Astrocyte (in vitro differentiated cells and primary cell): ENCODE results near the gene ARHGAP26. TPM values are rescaled to one million over a fixed set of nuclear protein-coding genes. Genes with fewer than 3 reads are reported as not detected.

Source experiments
- DNase-seq: peaks from one replicate; pipeline ENCODE4 v3.0.0-alpha.2; 2010; ENCODE audit warnings: low read depth
- FAIRE-seq: peaks from 2 replicates; lab custom pipeline; 2011; peaks lifted over from hg19 to GRCh38; lab: Jason Lieb, UNC
- H2AFZ ChIP-seq: 2 replicates; pipeline ENCODE4 v1.6.0; 2012; ENCODE audit warnings: low read depth, low read length, inconsistent platforms
- H3K27ac ChIP-seq: 2 replicates; pipeline ENCODE4 v1.5.1; 2011; ENCODE audit warnings: low read depth, low read length, inconsistent platforms
- H3K27me3 ChIP-seq: 2 replicates; pipeline ENCODE4 v1.6.0; 2011; ENCODE audit warnings: low read length, inconsistent platforms; ENCODE audit not compliant: insufficient read depth
- H3K36me3 ChIP-seq: 2 replicates; pipeline ENCODE4 v1.5.1; 2011; ENCODE audit warnings: low read length, inconsistent platforms; ENCODE audit not compliant: insufficient read depth
- H3K4me1 ChIP-seq: 2 replicates; pipeline ENCODE4 v1.5.1; 2011; ENCODE audit warnings: low read length, inconsistent platforms; ENCODE audit not compliant: insufficient read depth
- H3K4me2 ChIP-seq: 2 replicates; pipeline ENCODE4 v1.6.0; 2012; ENCODE audit warnings: low read length, inconsistent platforms
- H3K4me3 ChIP-seq: 2 replicates; pipeline ENCODE4 v1.5.1; 2011; ENCODE audit warnings: low read depth, mild to moderate bottlenecking, low read length, inconsistent platforms; ENCODE audit not compliant: insufficient read depth
- H3K79me2 ChIP-seq: 2 replicates; pipeline ENCODE4 v1.6.0; 2012; ENCODE audit warnings: mild to moderate bottlenecking, low read length, inconsistent platforms; ENCODE audit not compliant: insufficient read depth
- H3K9ac ChIP-seq: 2 replicates; pipeline ENCODE4 v1.6.0; 2012; ENCODE audit warnings: mild to moderate bottlenecking, low read length, inconsistent platforms
- H3K9me3 ChIP-seq: 2 replicates; pipeline ENCODE4 v1.5.1; 2012; ENCODE audit warnings: low read depth, mild to moderate bottlenecking, low read length, inconsistent platforms; ENCODE audit not compliant: insufficient read depth
- H4K20me1 ChIP-seq: 2 replicates; pipeline ENCODE4 v1.6.0; 2012; ENCODE audit warnings: low read length, inconsistent platforms; ENCODE audit not compliant: insufficient read depth
- H3K27ac Mint-ChIP-seq: one replicate; pipeline ENCODE4 v1.8.0; 2021; ENCODE audit warnings: mild to moderate bottlenecking, mixed read lengths; ENCODE audit not compliant: unreplicated experiment
- H3K27me3 Mint-ChIP-seq: one replicate; pipeline ENCODE4 v1.8.0; 2021; ENCODE audit warnings: low read depth, mixed read lengths; ENCODE audit not compliant: unreplicated experiment
- H3K36me3 Mint-ChIP-seq: one replicate; pipeline ENCODE4 v1.8.0; 2021; ENCODE audit warnings: low read depth, mixed read lengths; ENCODE audit not compliant: unreplicated experiment
- H3K4me1 Mint-ChIP-seq: one replicate; pipeline ENCODE4 v1.8.0; 2021; ENCODE audit warnings: low read depth, mixed read lengths; ENCODE audit not compliant: unreplicated experiment
- H3K4me3 Mint-ChIP-seq: one replicate; pipeline ENCODE4 v1.8.0; 2021; ENCODE audit warnings: mild to moderate bottlenecking, moderate library complexity, mixed read lengths; ENCODE audit not compliant: unreplicated experiment
- H3K9me3 Mint-ChIP-seq: one replicate; pipeline ENCODE4 v1.8.0; 2021; ENCODE audit warnings: mild to moderate bottlenecking, mixed read lengths; ENCODE audit not compliant: unreplicated experiment
- EZH2 ChIP-seq: IDR thresholded peaks from 2 replicates; pipeline ENCODE4 v1.6.1; 2012; ENCODE audit warnings: mild to moderate bottlenecking, low read length, inconsistent platforms; ENCODE audit not compliant: insufficient read depth
- total RNA-seq: library from RNA; stranded (reverse); gene quantifications from 2 replicates; pipeline ENCODE4 v1.2.1, GENCODE V29; 2021
- TF ChIP-seq, protein P1 (sequence below): IDR thresholded peaks from 2 replicates; pipeline ENCODE4 v1.5.1; 2011; ENCODE audit warnings: low read depth, mild to moderate bottlenecking, inconsistent platforms, low read length, moderate library complexity; ENCODE audit not compliant: insufficient read depth

The ARHGAP26 gene
- total RNA-seq, 1 donor from 2014 or later, result 5.6 TPM

DNA sequence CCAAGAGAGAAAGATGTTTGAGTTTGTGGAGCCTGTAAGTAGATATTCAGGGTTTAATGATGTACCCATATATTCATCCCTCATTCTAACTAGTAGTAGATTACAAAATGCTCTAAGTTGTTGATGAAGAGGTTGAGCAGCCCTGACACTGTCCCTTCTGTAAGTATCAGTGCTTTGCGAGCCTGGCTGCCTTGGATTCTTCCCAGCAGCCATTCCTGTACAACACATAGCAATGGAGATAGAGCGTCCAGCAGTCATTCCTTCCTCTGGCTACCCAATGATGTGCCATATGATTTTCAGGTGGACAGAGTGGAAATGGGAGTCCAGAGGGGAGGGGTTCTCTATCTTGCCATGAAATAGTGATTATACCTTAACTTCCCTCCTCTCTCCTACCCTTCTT is 124.1 kb downstream of the ARHGAP26 start:
- Histone ChIP-seq H3K4me3 (no peak overlapping the region), H2AFZ (no peak overlapping the region), H3K9ac (no peak overlapping the region), H3K4me2 (no peak overlapping the region), H3K4me1 (peaks cover 3% of the 10 kb centered on the region), H3K27me3 (no peaks in the 10 kb centered on the region), H4K20me1 (no peaks in the 10 kb centered on the region), H3K9me3 (no peaks in the 10 kb centered on the region), H3K36me3 (no peaks in the 10 kb centered on the region), H3K79me2 (no peaks in the 10 kb centered on the region), H3K27ac (no peak overlapping the region)
- H3K27ac Mint-ChIP-seq, result no peak overlapping the region
- H3K9me3 Mint-ChIP-seq, result peaks cover 2% of the 10 kb centered on the region
- TF ChIP-seq EZH2, result no peak
- TF ChIP-seq, protein P1, sequence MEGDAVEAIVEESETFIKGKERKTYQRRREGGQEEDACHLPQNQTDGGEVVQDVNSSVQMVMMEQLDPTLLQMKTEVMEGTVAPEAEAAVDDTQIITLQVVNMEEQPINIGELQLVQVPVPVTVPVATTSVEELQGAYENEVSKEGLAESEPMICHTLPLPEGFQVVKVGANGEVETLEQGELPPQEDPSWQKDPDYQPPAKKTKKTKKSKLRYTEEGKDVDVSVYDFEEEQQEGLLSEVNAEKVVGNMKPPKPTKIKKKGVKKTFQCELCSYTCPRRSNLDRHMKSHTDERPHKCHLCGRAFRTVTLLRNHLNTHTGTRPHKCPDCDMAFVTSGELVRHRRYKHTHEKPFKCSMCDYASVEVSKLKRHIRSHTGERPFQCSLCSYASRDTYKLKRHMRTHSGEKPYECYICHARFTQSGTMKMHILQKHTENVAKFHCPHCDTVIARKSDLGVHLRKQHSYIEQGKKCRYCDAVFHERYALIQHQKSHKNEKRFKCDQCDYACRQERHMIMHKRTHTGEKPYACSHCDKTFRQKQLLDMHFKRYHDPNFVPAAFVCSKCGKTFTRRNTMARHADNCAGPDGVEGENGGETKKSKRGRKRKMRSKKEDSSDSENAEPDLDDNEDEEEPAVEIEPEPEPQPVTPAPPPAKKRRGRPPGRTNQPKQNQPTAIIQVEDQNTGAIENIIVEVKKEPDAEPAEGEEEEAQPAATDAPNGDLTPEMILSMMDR, result no peak
- FAIRE-seq (no peak), DNase-seq (no peak)
- H3K4me3 Mint-ChIP-seq, result no peak overlapping the region
- H3K36me3 Mint-ChIP-seq, result no peaks in the 10 kb centered on the region
- no peaks in the 10 kb centered on the region for H3K27me3 Mint-ChIP-seq
- H3K4me1 Mint-ChIP-seq, result peaks cover 21% of the 10 kb centered on the region

DNA sequence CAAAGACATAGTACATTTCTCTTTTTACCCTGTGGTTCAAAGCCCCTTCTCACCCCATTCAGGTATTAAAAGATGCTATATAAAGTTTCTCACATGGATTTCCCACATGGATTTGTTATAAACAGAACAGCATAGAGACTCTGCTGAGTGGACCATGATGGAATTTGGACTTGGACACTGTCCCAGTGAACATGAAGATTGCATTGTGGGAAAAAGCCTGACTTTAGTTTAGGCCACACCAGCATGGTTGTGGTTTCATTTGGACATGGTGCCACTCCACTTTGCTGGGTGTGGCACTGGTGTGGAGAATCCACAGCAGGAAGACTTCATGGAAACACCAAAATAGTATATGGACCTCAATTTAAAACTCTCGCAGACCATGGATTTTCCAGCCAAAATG is 124.6 kb downstream of the ARHGAP26 start:
- no peak overlapping the region for H3K4me3 ChIP-seq
- peak; percentile 77 for DNase-seq
- H3K4me1 Mint-ChIP-seq, result peaks cover 21% of the 10 kb centered on the region
- H3K27ac Mint-ChIP-seq, result no peak overlapping the region
- H3K79me2 ChIP-seq, result no peaks in the 10 kb centered on the region
- no peak overlapping the region for H3K4me2 ChIP-seq
- H3K9me3 ChIP-seq, result no peaks in the 10 kb centered on the region
- H3K4me3 Mint-ChIP-seq, result no peak overlapping the region
- no peak for FAIRE-seq
- H3K9ac ChIP-seq, result no peak overlapping the region
- H3K4me1 ChIP-seq, result peaks cover 3% of the 10 kb centered on the region
- H3K27ac ChIP-seq, result no peak overlapping the region
- H4K20me1 ChIP-seq, result no peaks in the 10 kb centered on the region
- no peaks in the 10 kb centered on the region for H3K27me3 ChIP-seq
- no peaks in the 10 kb centered on the region for H3K27me3 Mint-ChIP-seq
- H3K9me3 Mint-ChIP-seq, result peaks cover 2% of the 10 kb centered on the region
- no peaks in the 10 kb centered on the region for H3K36me3 ChIP-seq
- TF ChIP-seq, protein P1, result no peak
- no peak for TF ChIP-seq EZH2
- H3K36me3 Mint-ChIP-seq, result no peaks in the 10 kb centered on the region
- no peak overlapping the region for H2AFZ ChIP-seq

DNA sequence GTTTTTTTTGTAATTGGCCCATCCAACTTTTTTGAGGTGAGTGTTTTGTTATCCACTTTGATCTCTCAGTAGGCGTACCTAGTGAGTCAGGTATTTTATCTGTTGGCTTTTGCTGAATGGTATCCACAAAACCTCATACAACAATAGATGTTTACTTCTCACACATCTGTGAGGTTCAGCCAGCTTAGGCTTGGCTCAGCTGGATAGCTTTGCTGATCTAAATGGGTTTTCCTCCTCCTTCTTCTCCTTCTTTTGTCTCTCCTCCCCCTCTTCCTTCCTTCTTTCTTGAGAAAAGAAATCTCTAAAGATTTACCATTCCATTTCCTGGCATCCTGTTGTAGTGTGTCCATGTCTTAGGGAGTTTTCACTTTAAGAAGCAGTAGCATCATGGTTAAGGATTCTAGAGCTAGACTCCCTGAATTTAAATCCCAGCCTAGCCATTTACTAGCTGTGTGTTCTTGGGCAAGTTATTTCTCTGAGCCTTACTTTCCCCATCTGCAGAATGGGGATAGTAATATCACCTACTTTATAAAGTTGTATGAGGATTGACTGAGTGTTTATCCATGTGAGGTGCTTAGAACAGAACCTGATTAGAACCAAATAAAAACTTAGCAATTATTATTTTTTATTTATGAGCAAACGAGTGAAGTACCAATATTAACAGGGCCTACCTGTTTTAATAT is 126.3 kb downstream of the ARHGAP26 start:
- Mint-ChIP-seq H3K4me1 (peaks cover 23% of the 10 kb centered on the region), H3K36me3 (no peaks in the 10 kb centered on the region), H3K4me3 (no peak overlapping the region), H3K27ac (no peak overlapping the region), H3K27me3 (no peaks in the 10 kb centered on the region), H3K9me3 (peaks cover 2% of the 10 kb centered on the region)
- FAIRE-seq (no peak), DNase-seq (no peak)
- H3K27ac ChIP-seq, result no peak overlapping the region
- no peak overlapping the region for H2AFZ ChIP-seq
- no peak overlapping the region for H3K4me3 ChIP-seq
- no peak overlapping the region for H3K9ac ChIP-seq
- no peaks in the 10 kb centered on the region for H3K79me2 ChIP-seq
- H4K20me1 ChIP-seq, result no peaks in the 10 kb centered on the region
- no peaks in the 10 kb centered on the region for H3K9me3 ChIP-seq
- no peaks in the 10 kb centered on the region for H3K27me3 ChIP-seq
- peaks cover 11% of the 10 kb centered on the region for H3K4me1 ChIP-seq
- TF ChIP-seq, protein P1, result no peak
- TF ChIP-seq EZH2, result no peak
- no peaks in the 10 kb centered on the region for H3K36me3 ChIP-seq
- H3K4me2 ChIP-seq, result no peak overlapping the region
